ENCODE results near the gene SRGAP3. TPM values are rescaled to one million over a fixed set of nuclear protein-coding genes. Genes with fewer than 3 reads are reported as not detected.

SRGAP3 gene
- total RNA-seq, 1 donor from 2014 or later: 10.3 TPM

DNA sequence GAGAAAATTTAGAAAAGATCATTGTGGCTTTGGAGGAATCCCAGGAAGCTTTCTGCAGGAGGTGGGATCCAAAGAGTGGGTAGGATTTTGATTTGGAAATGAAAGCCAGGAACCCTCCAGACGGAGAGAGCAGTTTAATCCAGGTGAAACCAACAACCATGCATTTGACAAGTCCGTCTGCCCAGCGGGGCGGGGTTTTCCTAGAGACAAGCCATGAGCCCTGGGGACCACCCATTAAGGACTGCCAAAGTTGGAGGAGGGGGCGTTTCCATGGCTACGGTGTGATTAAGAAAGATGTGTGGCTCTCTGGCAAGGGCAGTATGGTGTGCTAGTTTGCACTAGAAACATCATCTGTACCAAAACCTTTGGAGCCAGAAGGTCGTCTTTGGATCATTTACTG is 53.4 kb downstream of the SRGAP3 start:
- Histone ChIP-seq H3K4me1 (peaks cover 4% of the 10 kb centered on the region), H3K4me3 (no peak overlapping the region), H3K36me3 (no peaks in the 10 kb centered on the region), H3K9me3 (replicated peaks) (no peaks in the 10 kb centered on the region), H3K27me3 (ENCODE audit: low read depth) (no peaks in the 10 kb centered on the region), H3K27ac (replicated peaks) (no peak overlapping the region)
- TF ChIP-seq, protein P1, sequence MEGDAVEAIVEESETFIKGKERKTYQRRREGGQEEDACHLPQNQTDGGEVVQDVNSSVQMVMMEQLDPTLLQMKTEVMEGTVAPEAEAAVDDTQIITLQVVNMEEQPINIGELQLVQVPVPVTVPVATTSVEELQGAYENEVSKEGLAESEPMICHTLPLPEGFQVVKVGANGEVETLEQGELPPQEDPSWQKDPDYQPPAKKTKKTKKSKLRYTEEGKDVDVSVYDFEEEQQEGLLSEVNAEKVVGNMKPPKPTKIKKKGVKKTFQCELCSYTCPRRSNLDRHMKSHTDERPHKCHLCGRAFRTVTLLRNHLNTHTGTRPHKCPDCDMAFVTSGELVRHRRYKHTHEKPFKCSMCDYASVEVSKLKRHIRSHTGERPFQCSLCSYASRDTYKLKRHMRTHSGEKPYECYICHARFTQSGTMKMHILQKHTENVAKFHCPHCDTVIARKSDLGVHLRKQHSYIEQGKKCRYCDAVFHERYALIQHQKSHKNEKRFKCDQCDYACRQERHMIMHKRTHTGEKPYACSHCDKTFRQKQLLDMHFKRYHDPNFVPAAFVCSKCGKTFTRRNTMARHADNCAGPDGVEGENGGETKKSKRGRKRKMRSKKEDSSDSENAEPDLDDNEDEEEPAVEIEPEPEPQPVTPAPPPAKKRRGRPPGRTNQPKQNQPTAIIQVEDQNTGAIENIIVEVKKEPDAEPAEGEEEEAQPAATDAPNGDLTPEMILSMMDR (IDR thresholded peaks at IDR 0.05; ENCODE audit: borderline replicate concordance): no peak
- intact Hi-C loops (cut with micrococcal nuclease): no loop called here
- DNase-seq: no peak

DNA sequence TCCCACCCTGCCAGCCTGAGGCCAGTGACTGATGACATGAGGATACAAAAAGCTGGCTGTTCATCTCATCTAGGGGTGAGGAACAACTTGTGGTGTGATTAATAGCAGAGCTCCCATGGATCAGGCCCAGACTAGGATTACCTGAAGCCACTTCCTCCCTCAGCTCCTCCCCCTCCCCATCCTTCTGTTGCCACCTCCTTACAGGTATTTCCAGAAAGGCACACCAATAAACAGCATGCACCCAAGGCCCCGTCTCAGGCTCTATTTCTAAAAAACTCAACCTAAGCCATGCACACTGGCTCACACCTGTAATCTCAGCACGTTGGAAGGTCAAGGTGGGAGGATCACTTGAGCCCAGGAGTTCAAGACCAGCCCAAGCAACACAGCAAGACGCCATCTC is 54.1 kb downstream of the SRGAP3 start:
- H3K36me3 ChIP-seq: no peaks in the 10 kb centered on the region
- H3K4me3 ChIP-seq: no peak overlapping the region
- DNase-seq: no peak
- H3K27me3 ChIP-seq (ENCODE audit: low read depth): no peaks in the 10 kb centered on the region
- TF ChIP-seq, protein P1 (IDR thresholded peaks at IDR 0.05; ENCODE audit: borderline replicate concordance): no peak
- intact Hi-C loops (cut with micrococcal nuclease): no loop called here
- H3K9me3 ChIP-seq (replicated peaks): no peaks in the 10 kb centered on the region
- no peak overlapping the region for H3K27ac ChIP-seq (replicated peaks)
- H3K4me1 ChIP-seq: peaks cover 4% of the 10 kb centered on the region

DNA sequence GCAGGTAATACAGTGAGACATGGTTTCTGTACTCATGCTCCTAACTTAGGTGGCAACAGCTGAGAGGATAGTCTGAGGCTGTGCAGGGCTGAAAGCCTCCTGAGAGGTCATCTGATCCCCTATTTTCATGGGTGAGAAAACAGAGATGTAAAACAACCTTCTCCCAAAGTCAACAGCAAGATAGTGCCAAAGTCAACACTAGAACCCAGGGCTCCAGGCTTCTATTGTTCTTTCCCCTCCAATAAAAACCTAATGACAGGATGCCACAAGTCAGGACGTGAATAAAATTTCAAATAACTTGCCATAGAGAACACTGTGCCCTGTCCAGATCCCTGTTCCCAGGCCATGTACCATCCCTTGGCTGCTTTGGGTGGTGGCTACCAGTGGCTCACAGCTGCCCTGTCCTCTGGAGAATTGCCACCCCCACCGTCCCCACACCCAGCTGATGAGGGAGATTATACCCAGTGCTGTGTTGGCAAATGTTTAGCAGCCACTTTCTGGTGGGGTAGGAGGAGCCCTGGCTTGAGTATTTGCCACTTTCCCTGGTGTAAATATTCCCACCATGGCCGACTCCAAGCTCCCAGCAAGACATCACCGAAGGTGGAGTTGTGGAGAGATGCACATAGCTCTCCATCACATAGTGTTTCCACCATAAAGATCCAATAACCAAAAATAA is 54.8 kb downstream of the SRGAP3 start:
- H3K27ac ChIP-seq (replicated peaks): no peak overlapping the region
- no peaks in the 10 kb centered on the region for H3K27me3 ChIP-seq (ENCODE audit: low read depth)
- no peak for DNase-seq
- H3K36me3 ChIP-seq: no peaks in the 10 kb centered on the region
- H3K4me1 ChIP-seq: peaks cover 4% of the 10 kb centered on the region
- no peak overlapping the region for H3K4me3 ChIP-seq
- intact Hi-C loops (cut with micrococcal nuclease): no loop called here
- TF ChIP-seq, protein P1 (IDR thresholded peaks at IDR 0.05; ENCODE audit: borderline replicate concordance): no peak
- no peaks in the 10 kb centered on the region for H3K9me3 ChIP-seq (replicated peaks)

DNA sequence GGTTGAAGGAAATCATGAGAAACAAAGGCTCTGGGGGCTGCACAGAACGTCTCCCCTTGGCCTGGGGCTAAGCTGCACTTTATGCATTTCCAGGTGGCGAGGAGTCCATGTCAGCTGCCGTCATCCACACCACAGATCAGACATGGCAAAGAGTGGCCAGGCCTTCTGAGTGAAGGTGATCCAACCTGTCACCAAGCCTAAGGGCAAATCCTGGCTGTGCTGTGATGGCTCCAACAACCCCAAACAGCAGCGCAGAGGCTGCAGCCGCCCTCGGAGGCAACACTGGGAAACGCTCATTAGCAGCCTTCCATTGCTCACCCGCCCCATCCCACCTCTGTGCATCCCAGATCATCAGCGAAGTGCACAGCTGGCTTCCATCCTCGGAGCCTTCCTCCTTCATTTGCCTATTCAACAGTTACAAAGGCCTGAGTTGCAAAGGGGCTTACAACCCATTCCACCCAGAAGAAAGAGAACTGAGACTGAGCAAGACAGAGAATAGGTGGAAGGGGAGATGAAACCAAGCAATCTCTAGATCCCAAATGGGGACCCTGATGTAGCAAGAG is 55.7 kb downstream of the SRGAP3 start:
- intact Hi-C loops (cut with micrococcal nuclease): no loop called here
- no peak overlapping the region for H3K4me3 ChIP-seq
- TF ChIP-seq, protein P1 (IDR thresholded peaks at IDR 0.05; ENCODE audit: borderline replicate concordance): no peak

DNA sequence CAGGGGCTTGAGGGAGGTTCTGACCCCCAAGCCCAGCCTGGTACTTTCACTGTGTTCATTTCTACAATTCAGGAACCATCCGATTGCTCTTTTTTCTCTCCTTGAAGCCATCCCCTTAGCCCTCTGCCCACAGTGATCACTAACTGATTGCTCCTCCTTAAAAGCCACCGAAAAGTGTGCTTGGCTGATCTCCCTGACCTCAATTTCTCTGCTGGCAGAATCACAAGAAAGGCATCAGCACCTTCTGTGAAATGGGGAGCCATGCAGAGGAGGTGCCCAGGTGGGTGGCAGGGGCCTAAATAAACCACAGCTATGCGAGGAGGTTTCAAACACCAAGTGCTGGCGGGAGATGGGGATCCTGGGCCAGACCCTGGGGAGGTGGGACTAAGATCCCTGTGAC is 56.2 kb downstream of the SRGAP3 start:
- Histone ChIP-seq H3K9me3 (replicated peaks) (no peaks in the 10 kb centered on the region), H3K27ac (replicated peaks) (no peak overlapping the region), H3K27me3 (ENCODE audit: low read depth) (no peaks in the 10 kb centered on the region), H3K36me3 (no peaks in the 10 kb centered on the region), H3K4me1 (no peaks in the 10 kb centered on the region), H3K4me3 (no peak overlapping the region)
- DNase-seq: no peak
- TF ChIP-seq, protein P1 (IDR thresholded peaks at IDR 0.05; ENCODE audit: borderline replicate concordance): no peak
- intact Hi-C loops (cut with micrococcal nuclease): no loop called here

More for the DNA sequence above, 55.7 kb downstream of the SRGAP3 start:
- Histone ChIP-seq H3K9me3 (replicated peaks) (no peaks in the 10 kb centered on the region), H3K27ac (replicated peaks) (no peak overlapping the region), H3K27me3 (ENCODE audit: low read depth) (no peaks in the 10 kb centered on the region), H3K4me1 (no peaks in the 10 kb centered on the region), H3K36me3 (no peaks in the 10 kb centered on the region)
- DNase-seq: no peak

All from left ventricle myocardium inferior (tissue), 1 donor.